Activated CD8-positive, alpha-beta memory T cell treated with anti-CD3 and anti-CD28 coated beads, Interleukin-2, amount 10 ng/mL, durations not matched to agents 7 days and 5 days (primary cell): ENCODE results near the gene SPATA31D3. TPM values are rescaled to one million over a fixed set of nuclear protein-coding genes. Genes with fewer than 3 reads are reported as not detected.
"Not testable (repeated sequence)": the region's sequence is repeated elsewhere in the genome, so short reads cannot be mapped to it uniquely, and the experiment has no call there.

Experiments
- ATAC-seq: fragments of 150-1000 bp; cut with Tn5 transposase; one replicate; pipeline ENCODE4 v1.10.0; 2021; ENCODE audit warnings: moderate library complexity
- CTCF ChIA-PET: fragments of 350-600 bp; sonication (Branson Sonifier 250); formaldehyde crosslinking; loops from one replicate; lab custom pipeline; 2021; ENCODE audit warnings: antibody characterized with exemption; lab: Charles Lee
- DNase-seq: peaks from one replicate; pipeline ENCODE4 v3.0.0-alpha.2; 2020
- H3K27ac Mint-ChIP-seq: one replicate; pipeline ENCODE4 v1.8.0; 2021; ENCODE audit warnings: mild to moderate bottlenecking, mixed read lengths
- H3K27me3 Mint-ChIP-seq: one replicate; pipeline ENCODE4 v1.8.0; 2021; ENCODE audit warnings: mixed read lengths
- H3K36me3 Mint-ChIP-seq: one replicate; pipeline ENCODE4 v1.8.0; 2021; ENCODE audit warnings: mild to moderate bottlenecking, mixed read lengths
- H3K4me1 Mint-ChIP-seq: one replicate; pipeline ENCODE4 v1.8.0; 2021; ENCODE audit warnings: mixed read lengths
- H3K4me3 Mint-ChIP-seq: one replicate; pipeline ENCODE4 v1.8.0; 2021; ENCODE audit warnings: mild to moderate bottlenecking, moderate library complexity, mixed read lengths
- H3K9me3 Mint-ChIP-seq: one replicate; pipeline ENCODE4 v1.8.0; 2022; ENCODE audit warnings: low read depth, mixed read lengths
- total RNA-seq, 2 experiments: library from RNA; stranded (reverse); gene quantifications; one replicate each; pipeline ENCODE4 v1.2.3, GENCODE V29; 2021

SPATA31D3 gene
- total RNA-seq, 2 experiments from 2014 or later: not detected

DNA sequence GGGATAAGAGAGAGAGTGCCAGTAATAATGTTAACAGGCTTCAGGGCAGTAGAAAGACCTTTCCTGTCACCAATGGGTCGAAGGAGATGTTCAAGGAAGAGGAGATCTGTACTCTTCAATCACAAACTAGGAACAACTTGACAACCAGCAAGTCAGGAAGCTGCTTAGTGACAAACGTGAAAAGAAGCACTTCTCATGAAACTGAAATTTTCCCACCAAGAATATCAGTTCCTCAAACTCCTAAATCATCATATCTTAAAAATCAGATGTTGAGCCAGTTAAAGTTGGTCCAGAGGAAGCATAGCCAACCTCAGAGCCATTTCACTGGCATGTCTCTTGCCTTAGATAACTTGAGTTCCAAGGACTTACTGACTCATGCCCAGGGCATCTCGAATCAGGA lies 5.3 kb downstream of the SPATA31D3 start:
- H3K4me1 Mint-ChIP-seq, DNase-seq, CTCF ChIA-PET, H3K4me3 Mint-ChIP-seq, H3K36me3 Mint-ChIP-seq, H3K27me3 Mint-ChIP-seq, ATAC-seq, H3K27ac Mint-ChIP-seq: not testable (repeated sequence)
- H3K9me3 Mint-ChIP-seq: peaks cover 13% of the 10 kb centered on the region

DNA sequence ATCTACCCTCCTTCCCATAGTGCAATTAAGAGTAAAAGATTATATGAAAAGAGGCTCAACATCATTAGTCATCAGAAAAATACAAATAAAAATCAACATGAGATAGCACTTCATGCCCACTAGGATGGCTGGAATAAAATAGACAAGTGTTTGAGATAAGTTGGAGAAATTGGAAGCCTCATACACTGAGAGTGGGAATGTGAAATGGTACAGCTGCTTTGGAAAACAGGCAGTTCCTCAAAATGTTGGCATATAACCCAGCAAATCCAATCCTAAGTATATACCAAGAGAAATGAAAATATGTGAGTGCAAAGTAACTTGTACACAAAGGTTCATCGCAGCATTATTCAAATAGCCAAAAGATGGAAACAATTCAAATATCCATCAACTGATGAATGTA lies 9.8 kb downstream of the SPATA31D3 start:
- Mint-ChIP-seq H3K9me3 (peaks cover 31% of the 10 kb centered on the region), H3K27me3 (no peaks in the 10 kb centered on the region), H3K36me3 (peaks cover 2% of the 10 kb centered on the region), H3K4me3 (no peak overlapping the region), H3K27ac (no peak overlapping the region), H3K4me1 (no peaks in the 10 kb centered on the region)
- CTCF ChIA-PET: no interaction called here
- DNase-seq: no peak
- ATAC-seq: no peak

DNA sequence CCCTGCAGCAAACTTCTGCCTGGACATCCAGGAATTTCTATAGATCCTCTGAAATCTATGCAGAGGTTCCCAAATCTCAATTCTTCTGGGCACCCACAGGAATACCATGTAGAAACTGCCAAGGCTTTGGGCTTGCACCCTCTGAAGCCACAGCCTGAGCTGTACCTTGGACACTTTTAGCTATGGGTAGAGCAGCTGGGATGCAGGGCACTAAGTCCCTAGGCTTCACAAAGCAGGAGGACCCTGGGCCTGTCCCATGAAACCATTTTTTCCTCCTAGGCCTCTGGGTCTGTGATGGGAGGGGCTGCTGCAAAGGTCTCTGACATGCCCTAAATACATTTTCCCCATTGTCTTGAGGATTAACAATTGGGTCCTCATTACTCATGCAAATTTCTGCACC lies 12.3 kb downstream of the SPATA31D3 start:
- no peaks in the 10 kb centered on the region for H3K4me1 Mint-ChIP-seq
- DNase-seq (no peak), ATAC-seq (no peak)
- H3K27ac Mint-ChIP-seq: no peak overlapping the region
- peaks cover 30% of the 10 kb centered on the region for H3K9me3 Mint-ChIP-seq
- no peaks in the 10 kb centered on the region for H3K27me3 Mint-ChIP-seq
- H3K36me3 Mint-ChIP-seq: peaks cover 2% of the 10 kb centered on the region
- H3K4me3 Mint-ChIP-seq: no peak overlapping the region
- CTCF ChIA-PET: no interaction called here

DNA sequence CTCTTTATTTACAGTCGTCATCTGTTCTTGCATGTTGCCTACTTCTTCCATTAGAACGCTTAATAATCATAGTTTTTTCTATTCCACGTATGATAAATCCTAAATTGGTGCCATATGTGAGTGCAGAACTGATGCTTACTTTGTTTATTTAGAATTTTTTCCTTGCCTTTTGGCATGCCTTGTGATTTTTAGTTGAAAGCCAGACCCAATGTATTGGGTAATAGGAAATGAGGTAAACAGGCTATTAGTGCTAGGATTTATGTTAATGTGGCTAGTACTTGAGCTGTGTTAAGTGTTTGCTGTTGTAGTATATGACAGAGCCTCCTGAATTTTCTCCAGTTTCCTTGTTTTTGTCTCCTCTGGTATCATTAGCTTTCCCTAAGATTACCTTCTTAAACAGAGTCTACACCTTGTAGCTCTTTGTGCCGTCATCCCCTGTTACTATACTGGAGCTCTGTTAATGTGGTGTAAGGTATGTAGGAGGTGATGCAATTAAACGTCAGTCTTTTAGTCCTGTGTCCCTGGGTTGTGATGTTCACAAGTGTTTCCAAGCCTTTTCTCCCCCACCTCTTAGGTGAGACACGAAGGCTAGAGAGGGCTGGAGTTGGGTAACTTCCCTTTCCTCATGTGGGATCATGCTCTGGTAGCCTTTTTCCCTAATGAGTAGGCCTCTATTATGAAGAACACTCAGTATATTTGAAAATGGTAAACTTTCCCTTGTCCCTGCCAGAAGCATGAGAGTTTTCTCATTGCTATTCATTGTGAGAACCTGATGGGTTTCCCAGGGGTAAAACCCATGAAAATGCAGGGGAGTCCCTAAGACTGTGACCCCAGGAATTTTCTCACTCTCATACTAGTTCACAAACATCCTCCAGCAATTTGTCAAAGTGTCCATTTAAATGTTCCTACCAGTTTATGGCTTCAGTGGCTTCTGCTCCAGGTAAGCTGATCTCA lies 21.2 kb downstream of the SPATA31D3 start:
- CTCF ChIA-PET: no interaction called here
- no peak for DNase-seq
- H3K4me1 Mint-ChIP-seq: no peaks in the 10 kb centered on the region
- no peak overlapping the region for H3K27ac Mint-ChIP-seq
- no peak overlapping the region for H3K4me3 Mint-ChIP-seq
- no peaks in the 10 kb centered on the region for H3K36me3 Mint-ChIP-seq
- no peak for ATAC-seq
- H3K27me3 Mint-ChIP-seq: no peaks in the 10 kb centered on the region
- H3K9me3 Mint-ChIP-seq: peaks cover 9% of the 10 kb centered on the region

DNA sequence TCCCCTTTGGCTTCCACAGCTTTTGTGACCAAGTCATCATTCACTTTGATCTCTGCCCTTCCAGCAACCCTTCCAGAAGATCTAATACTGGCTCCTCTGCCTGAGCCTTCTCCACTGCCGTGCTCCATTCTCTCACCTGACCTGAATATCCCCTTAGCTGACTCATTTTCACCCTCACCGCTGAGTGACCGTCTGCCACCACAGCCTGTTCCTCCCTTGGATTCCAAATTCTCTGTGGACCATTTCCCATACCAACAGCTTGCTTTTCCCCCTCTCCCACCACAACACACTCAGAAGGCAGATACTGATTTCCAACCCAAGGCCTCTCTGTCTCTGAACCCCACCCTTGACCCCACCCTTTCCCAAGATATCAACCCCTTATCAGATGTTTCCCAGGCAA lies 24.7 kb downstream of the SPATA31D3 start:
- H3K27ac Mint-ChIP-seq: no peak overlapping the region
- no peaks in the 10 kb centered on the region for H3K36me3 Mint-ChIP-seq
- CTCF ChIA-PET: no interaction called here

DNA sequence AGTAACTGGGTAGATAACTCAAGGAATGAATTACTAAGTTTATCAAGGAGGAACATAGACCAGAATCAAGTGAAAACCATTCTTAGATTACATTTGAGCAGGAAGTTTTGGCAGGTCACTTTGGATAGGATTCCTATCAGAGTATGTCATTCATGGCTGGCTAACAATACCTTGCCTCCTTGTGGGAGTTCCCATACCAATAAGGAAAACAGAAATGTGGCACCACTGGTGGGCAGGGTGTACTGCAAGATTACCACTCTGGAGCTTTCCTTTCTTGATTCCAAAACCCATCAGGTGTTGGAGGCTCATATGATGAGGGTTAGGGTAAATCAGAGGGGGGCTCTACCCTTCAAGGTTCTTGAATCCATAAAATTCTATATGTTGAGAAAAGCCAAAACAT lies 26.7 kb downstream of the SPATA31D3 start:
- Mint-ChIP-seq H3K36me3 (no peaks in the 10 kb centered on the region), H3K4me3 (no peak overlapping the region), H3K27ac (no peak overlapping the region), H3K4me1 (no peaks in the 10 kb centered on the region), H3K27me3 (no peaks in the 10 kb centered on the region), H3K9me3 (peaks cover 14% of the 10 kb centered on the region)
- DNase-seq (no peak), ATAC-seq (no peak)
- CTCF ChIA-PET: no interaction called here

More for the DNA sequence above, 24.7 kb downstream of the SPATA31D3 start:
- Mint-ChIP-seq H3K4me1 (no peaks in the 10 kb centered on the region), H3K9me3 (peaks cover 11% of the 10 kb centered on the region), H3K27me3 (no peaks in the 10 kb centered on the region), H3K4me3 (no peak overlapping the region)
- DNase-seq (no peak), ATAC-seq (no peak)

DNA sequence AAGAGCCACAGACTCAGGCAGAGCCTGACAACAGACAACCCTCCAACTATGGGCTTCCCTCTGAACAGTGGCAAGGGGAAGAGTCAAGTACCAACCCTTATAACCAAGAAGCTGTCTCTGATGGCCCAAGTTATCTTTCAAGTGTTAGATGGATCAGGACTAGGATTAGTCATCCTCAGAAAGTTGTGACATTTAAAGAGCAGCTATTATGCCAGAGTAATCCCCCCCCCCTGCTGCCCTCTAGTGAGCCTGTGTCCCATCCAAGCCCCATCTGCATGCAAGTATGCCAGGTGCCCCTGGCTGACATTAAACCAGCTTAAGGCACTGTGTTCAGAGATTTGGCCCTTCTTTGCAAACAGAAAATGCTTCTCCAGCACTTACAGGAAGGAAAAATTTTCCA lies 28.4 kb downstream of the SPATA31D3 start:
- Mint-ChIP-seq H3K4me3 (no peak overlapping the region), H3K27me3 (no peaks in the 10 kb centered on the region), H3K36me3 (no peaks in the 10 kb centered on the region), H3K27ac (no peak overlapping the region), H3K4me1 (no peaks in the 10 kb centered on the region), H3K9me3 (peaks cover 14% of the 10 kb centered on the region)
- CTCF ChIA-PET: no interaction called here
- ATAC-seq (no peak), DNase-seq (no peak)

DNA sequence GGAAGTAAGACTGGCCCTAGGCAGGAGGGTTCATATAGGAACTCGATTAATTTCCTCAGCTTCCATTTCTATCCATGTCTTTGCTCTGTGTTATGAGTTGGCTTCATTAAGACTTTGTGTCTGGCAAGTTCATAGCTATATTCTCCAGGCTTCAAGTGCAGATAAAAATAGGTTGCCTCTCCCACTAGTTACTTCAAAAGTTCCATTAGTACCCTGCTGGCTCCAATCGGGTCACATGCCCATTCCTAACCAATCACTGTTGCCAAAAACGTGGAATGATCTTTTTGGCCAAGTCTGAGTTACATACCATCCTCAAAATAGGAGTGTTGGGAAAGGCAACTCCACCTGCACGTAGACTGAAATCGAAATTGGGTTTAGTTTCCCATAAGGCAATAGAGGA lies 31.5 kb downstream of the SPATA31D3 start:
- Mint-ChIP-seq H3K36me3 (no peaks in the 10 kb centered on the region), H3K9me3 (peaks cover 10% of the 10 kb centered on the region), H3K27me3 (no peaks in the 10 kb centered on the region), H3K27ac (no peak overlapping the region), H3K4me3 (no peak overlapping the region), H3K4me1 (no peaks in the 10 kb centered on the region)
- no peak for ATAC-seq
- DNase-seq: no peak
- CTCF ChIA-PET: no interaction called here

DNA sequence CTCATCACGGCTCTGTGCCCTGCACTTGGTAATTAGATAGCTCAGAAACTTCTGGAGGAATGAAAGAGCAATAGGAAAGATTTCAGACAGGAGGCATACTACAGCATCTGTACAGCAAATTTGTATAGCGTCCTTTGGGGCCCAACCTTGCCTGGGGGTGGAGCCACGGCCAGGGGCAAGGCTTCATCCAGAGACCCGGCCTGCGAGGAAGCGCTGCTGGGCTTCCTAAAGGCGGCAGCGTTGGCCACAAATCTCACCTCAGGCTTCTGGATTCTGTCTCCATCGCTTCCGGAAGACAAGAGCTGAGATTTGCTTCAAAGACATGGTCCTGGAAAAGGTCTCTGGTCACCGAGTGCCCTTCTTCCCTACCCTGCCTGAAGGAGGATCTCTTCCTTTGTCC lies 33.1 kb downstream of the SPATA31D3 start:
- Mint-ChIP-seq H3K4me3 (no peak overlapping the region), H3K27me3 (no peaks in the 10 kb centered on the region), H3K27ac (no peak overlapping the region), H3K9me3 (peaks cover 7% of the 10 kb centered on the region), H3K4me1 (no peaks in the 10 kb centered on the region), H3K36me3 (no peaks in the 10 kb centered on the region)
- ATAC-seq (no peak), DNase-seq (no peak)
- CTCF ChIA-PET: no interaction called here

DNA sequence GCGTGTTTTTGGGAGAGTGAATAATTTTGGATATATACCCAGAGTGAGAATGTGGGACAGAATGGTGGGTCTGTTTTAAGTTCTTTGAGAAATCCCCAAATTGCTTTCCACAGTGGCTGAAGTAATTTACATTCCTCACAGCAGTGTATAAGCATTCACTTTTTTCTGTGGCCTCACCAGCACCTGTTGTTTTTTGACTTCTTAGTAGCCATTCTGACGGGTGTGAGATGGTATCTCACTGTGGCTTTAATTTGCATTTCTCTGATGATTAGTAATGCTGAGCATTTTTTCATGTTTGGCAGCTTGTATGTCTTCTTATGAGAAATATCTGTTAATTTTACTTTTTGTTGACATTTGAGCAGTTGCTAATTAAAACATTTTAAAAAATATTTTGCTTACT lies 35.9 kb downstream of the SPATA31D3 start:
- H3K4me1 Mint-ChIP-seq: no peaks in the 10 kb centered on the region
- H3K27me3 Mint-ChIP-seq: no peaks in the 10 kb centered on the region
- no peaks in the 10 kb centered on the region for H3K36me3 Mint-ChIP-seq
- no peak for ATAC-seq
- H3K9me3 Mint-ChIP-seq: peaks cover 7% of the 10 kb centered on the region
- H3K4me3 Mint-ChIP-seq: no peak overlapping the region
- CTCF ChIA-PET: no interaction called here
- DNase-seq: no peak
- H3K27ac Mint-ChIP-seq: no peak overlapping the region

DNA sequence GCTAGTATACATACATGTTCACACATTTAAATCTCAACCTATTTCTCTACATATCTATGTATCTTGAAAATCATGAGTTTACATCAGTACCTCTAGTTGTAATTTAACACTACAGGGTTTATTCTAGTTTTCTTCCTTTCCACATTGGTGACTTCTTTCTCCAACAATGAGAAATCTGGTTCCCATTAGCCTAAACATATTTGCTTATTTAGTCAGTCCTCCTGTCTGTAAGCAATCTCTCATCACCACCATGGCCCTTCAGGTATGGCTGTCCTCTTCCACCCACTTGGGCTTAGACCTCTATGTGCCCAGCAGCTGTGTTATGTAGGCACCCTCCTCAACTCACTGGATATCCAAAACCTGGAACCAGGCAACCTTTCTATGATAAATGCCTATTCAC lies 37.3 kb downstream of the SPATA31D3 start:
- Mint-ChIP-seq H3K9me3 (peaks cover 5% of the 10 kb centered on the region), H3K4me1 (no peaks in the 10 kb centered on the region), H3K36me3 (no peaks in the 10 kb centered on the region), H3K27me3 (no peaks in the 10 kb centered on the region), H3K4me3 (no peak overlapping the region), H3K27ac (no peak overlapping the region)
- no peak for ATAC-seq
- CTCF ChIA-PET: no interaction called here
- no peak for DNase-seq

DNA sequence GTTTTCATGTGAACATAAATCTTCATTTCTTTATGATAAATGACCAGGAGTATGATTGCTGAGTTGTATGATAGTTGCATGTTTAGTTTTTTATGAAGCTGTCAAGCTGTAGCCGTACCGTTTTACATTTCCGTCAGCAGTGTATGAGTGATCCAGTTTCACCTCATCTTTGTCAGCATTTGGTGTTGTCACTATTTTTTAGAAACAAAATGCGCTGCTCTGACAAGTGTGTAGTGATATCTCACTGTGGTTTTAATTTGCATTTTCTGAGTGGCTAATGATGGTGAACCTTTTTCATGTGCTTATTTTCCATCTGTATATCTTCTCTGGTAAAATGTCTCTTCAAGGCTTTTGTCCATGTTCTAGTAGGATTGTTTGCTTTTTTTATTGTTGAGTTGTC lies 38.6 kb downstream of the SPATA31D3 start:
- CTCF ChIA-PET: no interaction called here
- no peak overlapping the region for H3K27ac Mint-ChIP-seq
- H3K4me3 Mint-ChIP-seq: no peak overlapping the region

DNA sequence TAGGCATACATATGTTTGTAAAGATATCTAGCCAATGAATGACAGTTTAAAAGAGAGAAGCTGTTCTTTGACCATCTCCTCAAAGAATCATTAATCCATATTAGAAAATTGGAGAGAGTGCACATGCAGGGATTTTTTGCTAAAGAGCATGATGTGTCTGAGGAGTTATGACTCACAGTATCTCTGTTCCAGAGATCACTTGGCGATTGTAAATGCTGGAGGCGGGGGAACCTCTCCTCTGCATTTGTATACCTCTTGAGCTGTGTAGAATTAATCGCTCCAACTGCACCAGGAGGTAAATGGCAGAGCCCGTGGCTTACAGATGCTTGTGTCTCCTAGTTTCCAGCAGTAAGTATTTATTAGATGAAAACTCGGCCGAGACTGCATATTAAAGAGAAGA lies 41.6 kb downstream of the SPATA31D3 start:
- Mint-ChIP-seq H3K27me3 (no peaks in the 10 kb centered on the region), H3K4me1 (no peaks in the 10 kb centered on the region), H3K27ac (no peak overlapping the region), H3K36me3 (no peaks in the 10 kb centered on the region), H3K4me3 (no peak overlapping the region), H3K9me3 (no peaks in the 10 kb centered on the region)
- ATAC-seq (no peak), DNase-seq (no peak)
- CTCF ChIA-PET: no interaction called here

More for the DNA sequence above, 38.6 kb downstream of the SPATA31D3 start:
- H3K4me1 Mint-ChIP-seq: no peaks in the 10 kb centered on the region
- ATAC-seq (no peak), DNase-seq (no peak)
- peaks cover 5% of the 10 kb centered on the region for H3K9me3 Mint-ChIP-seq
- H3K36me3 Mint-ChIP-seq: no peaks in the 10 kb centered on the region
- H3K27me3 Mint-ChIP-seq: no peaks in the 10 kb centered on the region

DNA sequence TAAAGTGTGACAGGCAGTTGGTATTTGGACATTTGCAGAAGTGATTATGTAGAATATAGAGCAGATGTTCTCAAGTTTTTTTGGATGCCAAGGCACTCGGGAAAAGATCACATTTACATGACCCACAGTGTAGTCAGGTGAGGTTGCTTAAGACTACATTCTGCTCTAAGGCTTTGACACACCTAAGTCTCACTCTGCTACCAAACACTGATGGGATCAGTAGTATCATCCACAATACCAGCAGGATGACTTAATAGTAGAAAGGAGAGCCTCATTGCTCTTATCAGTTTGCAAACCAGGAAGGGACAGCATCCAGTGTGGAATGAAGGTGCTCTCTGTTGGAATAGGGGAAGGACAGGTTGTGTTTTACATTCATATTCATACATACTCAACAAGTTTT lies 42.8 kb downstream of the SPATA31D3 start:
- no peaks in the 10 kb centered on the region for H3K4me1 Mint-ChIP-seq
- no peaks in the 10 kb centered on the region for H3K27me3 Mint-ChIP-seq
- CTCF ChIA-PET: no interaction called here
- ATAC-seq (no peak), DNase-seq (no peak)
- H3K36me3 Mint-ChIP-seq: no peaks in the 10 kb centered on the region
- no peak overlapping the region for H3K4me3 Mint-ChIP-seq
- no peaks in the 10 kb centered on the region for H3K9me3 Mint-ChIP-seq
- no peak overlapping the region for H3K27ac Mint-ChIP-seq
